Breast epithelium (tissue), 3 donors: ENCODE results near the gene GRIK4.

Experiments used
- CTCF ChIP-seq, 3 donors: fragments of 450-650 bp; IDR thresholded peaks; one replicate each; pipeline ENCODE4 v1.5.1; 2016 to 2017; ENCODE audit warnings: antibody characterized with exemption in 3 of 3, mild to moderate bottlenecking in 3 of 3, moderate library complexity in 3 of 3
- POLR2A ChIP-seq: fragments of 450-650 bp; IDR thresholded peaks from one replicate; pipeline ENCODE4 v1.6.1; 2016; ENCODE audit warnings: antibody characterized with exemption, mild to moderate bottlenecking, moderate library complexity

- TF ChIP-seq CTCF (IDR thresholded peaks at IDR 0.05) (no peak), POLR2A (no peak)
These were observed 34.3 kb downstream of the GRIK4 start for GRCh38 chr11:120545813-120546212.
